HG02623 (cell line): ENCODE results near the gene FAM181A.
A peak's percentile ranks its signal among the peaks of the same experiment; 100 is the strongest.

Experiments used
- ATAC-seq: cut with Tn5 transposase; IDR thresholded peaks from one replicate; pipeline ENCODE4 v1.9.1; 2021; ENCODE audit warnings: moderate library complexity; ENCODE audit not compliant: unreplicated experiment

FAM181A gene

GRCh38 chr14:93928184-93929047 lies 1.3 kb downstream of the FAM181A start:
- no peak for ATAC-seq

- ATAC-seq, result no peak
These were observed 1.9 kb downstream of the FAM181A start for GRCh38 chr14:93929048-93929535.

GRCh38 chr14:93929657-93930056 lies 2.5 kb downstream of the FAM181A start:
- ATAC-seq, result no peak

DNA sequence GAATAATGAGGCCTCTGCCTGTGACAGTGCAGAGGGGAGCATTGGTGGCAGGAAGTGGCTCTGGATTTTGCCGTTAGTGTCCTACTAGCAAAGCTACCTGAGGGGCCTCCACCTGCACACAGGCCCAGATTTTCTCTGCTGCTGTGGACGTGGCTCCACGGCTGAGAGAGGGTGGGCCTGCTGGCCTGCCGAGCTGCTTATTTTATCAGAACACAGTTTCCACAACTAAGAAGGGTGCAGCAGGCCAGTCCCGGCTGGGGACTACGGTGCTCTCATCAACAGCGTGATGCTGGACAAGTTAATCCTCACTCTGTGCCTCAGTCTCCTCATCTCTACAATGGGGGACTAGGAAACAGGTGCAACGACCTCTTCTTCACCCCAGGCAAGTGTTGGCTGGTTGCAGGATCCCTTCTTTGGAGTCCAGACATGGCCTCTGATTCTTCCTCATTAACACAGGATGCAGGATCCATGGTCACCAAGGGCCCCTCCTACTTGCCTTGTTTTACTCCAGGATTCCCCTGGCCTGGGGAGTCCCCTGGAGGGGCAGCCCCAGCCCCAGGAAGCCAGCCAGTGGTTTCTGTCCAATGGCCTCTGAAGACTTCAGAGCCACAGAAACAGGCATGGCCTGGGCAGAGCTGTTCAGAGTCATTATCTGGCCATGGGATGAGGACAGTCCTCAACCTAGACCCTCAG lies 3.3 kb downstream of the FAM181A start:
- no peak for ATAC-seq

DNA sequence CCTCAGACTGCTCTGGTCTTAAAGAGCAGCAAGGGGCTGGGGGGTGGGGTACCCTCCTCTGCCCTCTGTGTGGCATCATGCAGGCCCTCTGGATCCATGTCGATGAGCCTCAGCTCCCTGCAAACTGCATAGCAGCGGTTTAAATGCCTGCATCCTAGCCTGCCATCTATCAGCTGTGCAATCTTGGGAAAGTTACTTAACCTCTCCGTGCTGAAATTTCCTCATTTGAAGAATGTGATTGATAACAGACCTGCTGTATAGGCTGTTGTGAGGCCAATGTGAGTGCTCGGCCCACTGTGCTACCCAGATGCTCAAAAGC lies 3.8 kb downstream of the FAM181A start:
- no peak for ATAC-seq

GRCh38 chr14:93932642-93933041 lies 5.5 kb downstream of the FAM181A start:
- ATAC-seq, result no peak

DNA sequence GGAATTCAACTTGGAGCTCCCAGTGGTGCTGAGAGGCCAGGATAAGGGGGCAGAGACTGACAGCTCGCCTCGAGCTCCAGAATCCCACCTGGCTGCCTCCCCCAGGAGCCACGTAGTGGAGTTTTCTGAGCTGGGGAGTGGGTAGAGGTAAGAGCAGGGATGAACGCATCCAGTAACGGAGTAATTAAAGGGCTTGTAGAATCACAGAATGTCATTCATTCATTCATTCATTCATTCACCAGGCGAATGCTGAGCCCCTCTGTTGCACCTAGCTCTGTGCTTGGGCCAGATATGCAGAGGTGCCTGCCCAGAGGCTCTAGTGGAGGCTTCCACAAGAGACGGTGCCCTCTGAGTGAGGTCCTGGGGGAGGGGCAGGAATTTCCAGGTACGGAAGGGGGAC lies 8.1 kb downstream of the FAM181A start:
- ATAC-seq, result no peak

- ATAC-seq, result no peak
These were observed 9.1 kb downstream of the FAM181A start for GRCh38 chr14:93936245-93936644.

DNA sequence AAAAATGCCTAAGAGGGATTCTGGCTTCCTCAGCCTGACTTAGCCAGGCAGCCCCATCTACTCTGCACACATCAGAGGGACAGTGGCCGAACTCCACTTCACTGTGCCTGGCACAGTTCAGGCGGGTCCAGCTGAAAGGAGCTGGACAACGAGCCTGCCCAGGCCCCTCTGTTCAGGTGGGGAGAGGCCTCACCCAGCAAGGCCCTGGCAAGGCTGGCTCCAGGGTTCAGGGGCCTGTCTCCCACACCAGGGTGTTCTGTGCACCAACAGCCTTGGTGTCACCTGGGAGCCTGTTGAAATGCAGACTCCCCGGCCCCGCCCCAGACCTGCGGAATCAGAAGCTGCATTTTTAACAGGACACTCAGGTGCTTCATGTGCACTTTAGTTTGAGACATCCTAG lies 9.8 kb downstream of the FAM181A start:
- no peak for ATAC-seq

DNA sequence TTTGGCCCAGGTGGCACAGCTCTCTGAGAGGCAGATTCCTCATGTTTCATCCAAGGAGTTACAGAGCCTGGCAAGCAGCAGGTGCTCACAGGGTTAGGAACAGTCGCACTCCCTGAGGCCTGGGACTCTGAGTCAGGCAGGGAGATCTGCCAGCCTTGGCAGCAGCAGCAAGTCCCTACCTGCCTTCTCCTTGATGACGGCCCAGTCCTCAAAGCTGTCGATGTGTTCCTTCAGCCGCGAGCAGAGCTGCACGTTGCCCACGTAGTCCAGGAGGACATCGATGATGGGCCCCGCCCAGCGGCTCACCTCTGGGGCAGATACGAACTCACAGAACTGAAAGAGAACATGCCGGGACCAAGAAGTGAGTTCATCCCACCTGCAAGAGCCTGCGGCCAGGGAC lies 10.4 kb downstream of the FAM181A start:
- no peak for ATAC-seq

- ATAC-seq, result no peak
These were observed 11.7 kb downstream of the FAM181A start for GRCh38 chr14:93938751-93939303.

DNA sequence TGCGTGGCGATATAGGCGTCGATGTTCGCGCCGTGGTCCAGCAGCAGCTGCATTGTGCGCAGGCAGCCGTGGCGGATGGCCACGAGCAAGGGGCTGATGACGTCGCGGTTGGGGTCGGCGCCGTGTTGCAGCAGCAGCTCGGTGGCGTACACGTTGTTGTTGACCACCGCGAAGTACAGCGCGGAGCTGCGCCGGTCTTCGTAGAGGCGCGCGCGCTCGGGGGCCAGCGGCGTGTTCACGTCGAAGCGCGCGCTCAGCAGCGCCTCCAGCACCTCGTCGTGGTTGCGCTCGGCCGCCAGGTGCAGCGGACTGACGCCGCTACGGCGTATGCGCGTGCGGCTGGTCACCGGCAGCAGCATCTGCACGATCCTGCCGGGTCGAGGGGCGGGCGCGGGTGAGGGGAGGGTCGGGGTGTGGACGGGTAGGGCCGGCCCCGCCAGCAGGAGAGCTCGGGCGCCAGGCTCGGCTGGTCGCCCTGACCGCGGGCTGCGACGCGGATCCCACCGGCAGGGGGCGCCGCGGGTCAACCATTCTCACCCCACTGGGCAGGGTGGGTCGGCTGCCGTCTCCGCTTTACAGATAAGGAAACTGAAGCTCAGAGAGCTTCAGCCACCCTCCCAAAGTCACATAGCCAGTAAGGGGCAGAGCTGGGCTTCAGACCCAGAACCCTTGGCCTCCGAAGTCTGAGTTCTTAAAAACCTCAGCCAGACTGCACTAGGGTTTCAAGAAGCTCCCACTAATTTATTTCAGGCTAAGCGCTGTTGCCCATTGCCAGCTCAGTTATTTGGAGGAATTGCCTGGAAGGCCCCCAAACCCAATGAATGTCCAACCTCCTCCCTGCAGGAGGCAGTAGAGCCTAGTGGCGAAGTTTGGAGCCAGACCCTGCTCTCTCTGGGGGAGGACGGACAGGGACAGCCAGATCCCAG lies 12.4 kb downstream of the FAM181A start:
- peak; percentile 91 for ATAC-seq

GRCh38 chr14:93940437-93940836 lies 13.3 kb downstream of the FAM181A start:
- no peak for ATAC-seq

- ATAC-seq, result no peak
These were observed 14.3 kb downstream of the FAM181A start for GRCh38 chr14:93941293-93941910.

DNA sequence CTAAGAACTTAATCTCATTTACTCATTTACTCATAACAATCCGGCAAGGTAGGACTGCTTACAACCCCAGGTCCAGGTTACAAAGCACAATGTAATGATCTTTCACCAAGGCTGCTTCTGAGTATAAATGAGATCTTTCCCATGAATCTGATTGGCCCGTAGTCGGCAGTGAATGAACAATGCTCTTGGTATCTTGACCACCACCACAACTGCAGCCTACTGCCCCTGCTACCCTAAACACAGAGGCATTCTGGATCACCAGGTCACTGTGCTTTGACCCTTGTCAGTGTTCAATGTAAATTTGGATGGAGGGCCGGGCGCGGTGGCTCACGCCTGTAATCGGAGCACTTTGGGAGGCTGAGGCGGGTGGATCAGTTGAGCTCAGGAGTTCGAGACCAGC lies 15.9 kb downstream of the FAM181A start:
- ATAC-seq, result no peak

GRCh38 chr14:93943930-93944329 lies 16.8 kb downstream of the FAM181A start:
- no peak for ATAC-seq

DNA sequence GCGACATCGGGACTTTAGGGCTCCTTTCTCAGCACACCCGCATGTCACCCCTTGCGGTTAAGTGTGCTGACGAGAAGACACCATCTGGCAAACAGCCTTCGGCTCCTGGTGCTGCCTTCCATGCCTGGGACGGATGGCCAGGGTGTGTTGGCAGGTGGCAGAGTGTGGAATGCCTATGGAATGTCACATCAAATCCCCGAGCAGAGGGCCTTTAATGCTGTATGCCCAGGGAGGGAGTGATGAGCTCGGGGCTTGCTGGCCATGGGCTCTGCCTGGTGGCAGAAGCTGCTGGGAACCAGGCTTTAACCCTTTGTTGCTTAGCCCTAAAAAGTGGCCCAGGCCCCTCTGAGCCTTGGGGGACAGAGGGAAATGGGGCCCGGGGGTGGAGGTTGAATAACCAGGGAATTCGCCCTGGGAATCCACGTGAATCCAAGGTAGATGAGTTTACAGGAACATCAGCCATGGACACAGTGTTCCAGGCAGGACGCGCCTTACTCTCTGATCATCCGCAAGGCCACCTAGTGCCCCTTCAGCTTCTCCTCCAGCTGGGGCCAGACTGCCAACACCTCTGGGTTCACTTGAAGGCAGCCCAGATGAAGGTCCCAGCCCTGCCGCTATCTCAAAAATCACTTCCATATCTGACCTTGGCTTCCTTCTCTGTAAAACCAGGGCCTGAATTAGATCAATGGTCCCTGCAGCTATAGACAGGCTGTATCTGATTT lies 17.4 kb downstream of the FAM181A start:
- ATAC-seq, result no peak

DNA sequence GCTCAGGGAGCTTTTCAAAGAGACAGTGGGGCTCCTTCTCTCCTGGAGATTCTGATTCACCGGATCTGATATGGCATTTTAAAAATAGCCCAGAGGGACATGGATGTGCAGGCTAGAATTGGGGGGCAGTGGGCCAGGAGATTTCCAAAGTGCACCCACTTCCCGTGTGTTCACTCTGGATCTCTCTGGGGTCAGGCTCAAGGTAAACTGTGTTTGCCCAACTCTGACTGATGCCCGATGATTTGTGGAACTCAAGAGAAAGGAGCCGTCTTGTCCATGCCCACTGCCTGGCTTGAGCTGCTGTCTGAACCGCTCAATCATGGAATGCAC lies 17.9 kb downstream of the FAM181A start:
- no peak for ATAC-seq

DNA sequence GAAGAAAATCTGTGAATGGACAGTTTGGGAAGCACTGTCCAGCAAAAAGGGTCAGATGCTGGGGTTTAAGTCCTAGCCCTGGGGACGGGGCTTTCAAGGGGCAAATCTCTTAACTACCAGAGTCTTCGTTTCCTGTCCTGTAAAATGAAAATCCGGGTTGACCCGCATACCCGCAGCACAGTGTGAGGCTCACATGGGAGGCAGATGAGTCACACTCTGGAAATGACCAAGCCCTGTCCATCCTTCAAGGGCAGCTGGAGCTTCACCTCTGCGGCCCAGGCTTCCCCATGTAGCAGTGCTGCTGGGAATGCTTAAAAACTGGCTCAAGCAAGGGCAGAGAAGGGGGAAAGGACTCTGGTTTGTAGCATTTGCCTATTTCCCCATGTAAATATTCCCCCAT lies 19.0 kb downstream of the FAM181A start:
- no peak for ATAC-seq

DNA sequence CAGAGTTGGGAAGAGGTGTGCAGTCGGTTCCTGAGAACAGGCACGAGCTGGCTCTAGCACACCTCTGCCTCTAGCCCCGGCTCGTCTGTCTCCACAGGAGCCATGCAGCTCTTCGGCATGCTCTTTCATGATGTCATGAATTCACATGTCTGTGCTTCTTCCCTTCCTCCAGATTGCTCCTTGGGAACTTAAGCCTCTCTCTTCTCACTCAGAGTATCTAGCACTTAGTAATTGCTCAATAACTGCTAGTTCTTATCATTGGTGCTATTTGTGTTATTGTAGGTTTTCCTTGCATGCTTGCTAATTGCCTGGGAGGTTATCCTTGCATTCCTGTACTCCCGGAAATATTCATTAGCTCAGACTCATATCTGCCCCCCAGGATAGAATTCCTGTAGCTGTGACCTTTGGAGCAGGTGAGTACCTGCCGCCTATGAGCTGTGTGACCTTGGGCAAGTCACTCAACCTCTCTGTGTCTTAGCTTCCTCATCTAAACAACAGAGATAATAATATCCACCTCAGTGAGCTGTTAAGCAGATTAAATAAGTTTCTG lies 19.5 kb downstream of the FAM181A start:
- ATAC-seq, result no peak
